Fibroblast of lung (primary cell): ENCODE measurements around the gene RUFY3.
"Not testable (repeated sequence)": the region's sequence is repeated elsewhere in the genome, so short reads cannot be mapped to it uniquely, and the experiment has no call there.

Experiments used
- EZH2 ChIP-seq: IDR thresholded peaks from 2 replicates; pipeline ENCODE4 v1.5.1; 2012; ENCODE audit warnings: low read length, control low read depth, mild to moderate bottlenecking; ENCODE audit errors: missing control alignments
- TF ChIP-seq, protein P1 (sequence below), 2 donors: IDR thresholded peaks in 1 of 2; conservative IDR thresholded peaks in 1 of 2; 1 replicate in 1 of 2; 2 replicates in 1 of 2; pipeline ENCODE4 v1.5.1; 2011 to 2012; ENCODE audit warnings: low read length in 2 of 2, control low read depth in 1 of 2, inconsistent platforms in 1 of 2, low read depth in 1 of 2, mild to moderate bottlenecking in 1 of 2

DNA sequence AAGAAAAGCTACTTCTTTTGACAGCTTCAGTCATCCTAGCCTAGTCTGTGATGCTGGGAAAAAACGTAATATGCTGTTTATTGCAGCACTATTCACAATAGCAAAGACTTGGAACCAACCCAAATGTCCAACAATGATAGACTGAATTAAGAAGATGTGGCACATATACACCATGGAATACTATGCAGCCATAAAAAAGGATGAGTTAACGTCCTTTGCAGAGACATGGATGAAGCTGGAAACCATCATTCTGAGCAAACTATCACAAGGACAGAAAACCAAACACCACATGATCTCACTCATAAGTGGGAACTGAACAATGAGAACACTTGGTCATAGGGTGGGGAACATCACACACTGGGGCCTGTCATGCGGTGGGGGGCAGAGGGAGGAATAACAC, 39.6 kb upstream of the RUFY3 start:
- TF ChIP-seq, protein P1, sequence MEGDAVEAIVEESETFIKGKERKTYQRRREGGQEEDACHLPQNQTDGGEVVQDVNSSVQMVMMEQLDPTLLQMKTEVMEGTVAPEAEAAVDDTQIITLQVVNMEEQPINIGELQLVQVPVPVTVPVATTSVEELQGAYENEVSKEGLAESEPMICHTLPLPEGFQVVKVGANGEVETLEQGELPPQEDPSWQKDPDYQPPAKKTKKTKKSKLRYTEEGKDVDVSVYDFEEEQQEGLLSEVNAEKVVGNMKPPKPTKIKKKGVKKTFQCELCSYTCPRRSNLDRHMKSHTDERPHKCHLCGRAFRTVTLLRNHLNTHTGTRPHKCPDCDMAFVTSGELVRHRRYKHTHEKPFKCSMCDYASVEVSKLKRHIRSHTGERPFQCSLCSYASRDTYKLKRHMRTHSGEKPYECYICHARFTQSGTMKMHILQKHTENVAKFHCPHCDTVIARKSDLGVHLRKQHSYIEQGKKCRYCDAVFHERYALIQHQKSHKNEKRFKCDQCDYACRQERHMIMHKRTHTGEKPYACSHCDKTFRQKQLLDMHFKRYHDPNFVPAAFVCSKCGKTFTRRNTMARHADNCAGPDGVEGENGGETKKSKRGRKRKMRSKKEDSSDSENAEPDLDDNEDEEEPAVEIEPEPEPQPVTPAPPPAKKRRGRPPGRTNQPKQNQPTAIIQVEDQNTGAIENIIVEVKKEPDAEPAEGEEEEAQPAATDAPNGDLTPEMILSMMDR (conservative IDR thresholded peaks at IDR 0.05 in 1 of 2, IDR thresholded peaks at IDR 0.05 in 1 of 2; ENCODE audit: low read depth in 1 of 2, low read length in 2 of 2), result not testable (repeated sequence)
- TF ChIP-seq EZH2, result not testable (repeated sequence)
